GM23338 (cell line): Measurements from ENCODE around the gene TANC2. TPM values are rescaled to one million over a fixed set of nuclear protein-coding genes. Genes with fewer than 3 reads are reported as not detected.

Experiments used
- ATAC-seq: fragments of 200-7000 bp; cut with Tn5 transposase; 3 replicates; pipeline ENCODE4 v1.9.1; 2020
- DNase-seq: peaks from one replicate; pipeline ENCODE4 v3.0.0-alpha.2; 2015; ENCODE audit warnings: low spot score
- H2AFZ ChIP-seq: fragments of 200-600 bp; sonication (generic); 2 replicates; pipeline ENCODE4 v1.8.0; 2016; ENCODE audit warnings: antibody characterized with exemption, mild to moderate bottlenecking, moderate library complexity
- H3F3A ChIP-seq: fragments of 200-600 bp; sonication (generic); replicated peaks from 2 replicates; pipeline ENCODE4 v1.8.0; 2017; ENCODE audit warnings: antibody characterized with exemption, mixed run types, low read depth
- H3K27ac ChIP-seq: fragments of 200-600 bp; sonication (generic); 2 replicates; pipeline ENCODE4 v1.6.1; 2016; ENCODE audit warnings: low read depth
- H3K27me3 ChIP-seq: fragments of 200-600 bp; sonication (generic); 2 replicates; pipeline ENCODE4 v1.8.0; 2016; ENCODE audit warnings: mild to moderate bottlenecking, mixed run types, moderate library complexity; ENCODE audit not compliant: insufficient read depth
- H3K36me3 ChIP-seq: fragments of 200-600 bp; sonication (generic); 2 replicates; pipeline ENCODE4 v1.8.0; 2016; ENCODE audit warnings: mild to moderate bottlenecking; ENCODE audit not compliant: insufficient read depth
- H3K4me1 ChIP-seq: fragments of 200-600 bp; sonication (generic); 2 replicates; pipeline ENCODE4 v1.8.0; 2016; ENCODE audit warnings: mild to moderate bottlenecking, moderate library complexity; ENCODE audit not compliant: insufficient read depth
- H3K4me2 ChIP-seq: fragments of 200-600 bp; sonication (generic); 2 replicates; pipeline ENCODE4 v1.7.1; 2017; ENCODE audit warnings: mixed run types
- H3K4me3 ChIP-seq: fragments of 200-600 bp; sonication (generic); 2 replicates; pipeline ENCODE4 v1.6.1; 2016; ENCODE audit warnings: mixed run types
- H3K79me2 ChIP-seq: fragments of 200-600 bp; sonication (generic); replicated peaks from 2 replicates; pipeline ENCODE4 v1.8.0; 2017; ENCODE audit warnings: mild to moderate bottlenecking; ENCODE audit not compliant: insufficient read depth
- H3K9me2 ChIP-seq: fragments of 200-600 bp; sonication (generic); 2 replicates; pipeline ENCODE4 v1.8.0; 2017; ENCODE audit not compliant: insufficient read depth
- H4K20me1 ChIP-seq: fragments of 200-600 bp; sonication (generic); replicated peaks from 2 replicates; pipeline ENCODE4 v1.8.0; 2017; ENCODE audit warnings: mild to moderate bottlenecking; ENCODE audit not compliant: insufficient read depth
- H3K27ac Mint-ChIP-seq: 2 replicates; pipeline ENCODE4 v1.8.0; 2020; ENCODE audit warnings: inconsistent platforms, mild to moderate bottlenecking, moderate library complexity, mixed read lengths
- H3K27me3 Mint-ChIP-seq: 3 replicates; pipeline ENCODE4 v1.8.0; 2022; ENCODE audit warnings: low read depth, mild to moderate bottlenecking, moderate library complexity, mixed read lengths, inconsistent platforms; ENCODE audit not compliant: insufficient read depth, poor library complexity
- H3K36me3 Mint-ChIP-seq: 3 replicates; pipeline ENCODE4 v1.8.0; 2021; ENCODE audit warnings: low read depth, mild to moderate bottlenecking, inconsistent platforms, moderate library complexity, mixed read lengths
- H3K4me1 Mint-ChIP-seq: 3 replicates; pipeline ENCODE4 v1.8.0; 2020; ENCODE audit warnings: mild to moderate bottlenecking, inconsistent platforms, mixed read lengths
- H3K4me3 Mint-ChIP-seq: 3 replicates; pipeline ENCODE4 v1.8.0; 2021; ENCODE audit warnings: moderate library complexity, mild to moderate bottlenecking, inconsistent platforms, mixed read lengths
- H3K9me3 Mint-ChIP-seq: 3 replicates; pipeline ENCODE4 v1.8.0; 2020; ENCODE audit warnings: moderate library complexity, mild to moderate bottlenecking, inconsistent platforms, mixed read lengths
- EZH2 ChIP-seq: fragments of 200-600 bp; sonication (generic); IDR thresholded peaks from one replicate; pipeline ENCODE4 v1.8.0; 2017; ENCODE audit warnings: antibody characterized with exemption, mild to moderate bottlenecking, low read depth; ENCODE audit not compliant: unreplicated experiment
- EZH2phosphoT487 ChIP-seq: fragments of 200-600 bp; sonication (generic); IDR thresholded peaks from one replicate; pipeline ENCODE4 v1.8.1; 2018; ENCODE audit warnings: antibody characterized with exemption; ENCODE audit not compliant: unreplicated experiment
- JUNB ChIP-seq: IDR thresholded peaks from one replicate; pipeline ENCODE4 v1.6.1; 2016; ENCODE audit warnings: antibody characterized with exemption; ENCODE audit not compliant: unreplicated experiment
- POLR2AphosphoS5 ChIP-seq: IDR thresholded peaks from 2 replicates; pipeline ENCODE4 v1.6.1; 2016; ENCODE audit warnings: antibody characterized with exemption, low read depth
- STAT1 ChIP-seq: IDR thresholded peaks from one replicate; pipeline ENCODE4 v1.6.1; 2016; ENCODE audit warnings: antibody characterized with exemption; ENCODE audit not compliant: unreplicated experiment
- ZNF114 ChIP-seq: fragments of 250-450 bp; sonication (Bioruptor Pico); IDR thresholded peaks from 2 replicates; pipeline ENCODE4 v1.5.0; 2020; ENCODE audit warnings: mild to moderate bottlenecking, moderate library complexity
- ZNF331 ChIP-seq: fragments of 250-450 bp; sonication (Bioruptor Pico); IDR thresholded peaks from 2 replicates; pipeline ENCODE4 v1.5.0; 2020; ENCODE audit warnings: low read depth, mild to moderate bottlenecking, moderate library complexity
- polyA plus RNA-seq: library from polyadenylated mRNA; unstranded; fragments of >200 nt; fragmentation: Nextera tagmentation; extraction: Ambion mirVana; gene quantifications from 2 replicates; pipeline ENCODE4 v1.2.1, GENCODE V29; 2016
- total RNA-seq: library from RNA; depleted of rRNA; stranded (reverse); fragments of >200 nt; shearing (Covaris generic); gene quantifications from 2 replicates; pipeline ENCODE4 v1.2.3, GENCODE V29; 2014
- TF ChIP-seq, protein P1 (sequence below), 2 experiments: fragments of 200-600 bp in 1 of 2; sonication (generic) in 1 of 2; conservative IDR thresholded peaks; 2 replicates each; pipeline versions ENCODE4 v1.5.1 to v1.6.1; 2016 to 2017; ENCODE audit warnings: antibody characterized with exemption in 2 of 2, low read depth in 2 of 2, mild to moderate bottlenecking in 2 of 2, moderate library complexity in 1 of 2
- TF ChIP-seq, protein P2 (sequence below): fragments of 250-450 bp; sonication (Bioruptor Pico); IDR thresholded peaks from 2 replicates; pipeline ENCODE4 v1.5.0; 2020; ENCODE audit warnings: mild to moderate bottlenecking, moderate library complexity
- TF ChIP-seq, protein P3 (sequence below): IDR thresholded peaks from one replicate; pipeline ENCODE4 v1.6.1; 2018; ENCODE audit warnings: antibody characterized with exemption; ENCODE audit not compliant: unreplicated experiment
- TF ChIP-seq, protein P4 (sequence below): IDR thresholded peaks from 2 replicates; pipeline ENCODE4 v1.6.1; 2016; ENCODE audit warnings: antibody characterized with exemption

The TANC2 gene
- total and polyA plus RNA-seq, 2 experiments from 2014 or later, result 1.7 to 5.9 TPM

DNA sequence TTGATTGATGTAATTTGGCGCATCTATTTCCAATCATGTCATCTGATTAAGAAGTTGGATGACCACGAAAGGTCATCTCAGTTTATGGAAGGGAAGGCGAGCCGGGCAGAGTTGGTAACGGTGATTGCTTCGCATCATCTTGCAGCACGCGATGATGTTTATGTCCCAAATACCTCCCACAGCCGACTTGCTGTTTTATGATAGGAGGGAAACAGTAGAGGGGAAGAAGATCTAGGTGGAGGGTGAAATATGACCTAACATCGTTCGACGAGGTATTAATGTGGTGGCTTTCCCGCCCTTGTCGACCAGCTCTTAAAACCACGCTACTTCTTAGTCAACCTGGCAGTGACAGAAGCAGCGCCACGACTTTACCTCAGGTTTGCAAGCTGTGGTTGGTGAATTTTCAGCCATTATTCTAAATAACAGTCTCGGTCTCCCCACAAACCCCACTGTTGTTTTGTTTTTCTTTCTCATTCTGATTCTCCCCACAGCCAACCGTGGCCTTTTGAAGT is 805 bp upstream of the TANC2 start:
- TF ChIP-seq JUNB (no peak), EZH2phosphoT487 (no peak), ZNF331 (no peak), POLR2AphosphoS5 (no peak), EZH2 (no peak), ZNF114 (CRISPR knock-in tag) (no peak), STAT1 (no peak)
- TF ChIP-seq, protein P1, sequence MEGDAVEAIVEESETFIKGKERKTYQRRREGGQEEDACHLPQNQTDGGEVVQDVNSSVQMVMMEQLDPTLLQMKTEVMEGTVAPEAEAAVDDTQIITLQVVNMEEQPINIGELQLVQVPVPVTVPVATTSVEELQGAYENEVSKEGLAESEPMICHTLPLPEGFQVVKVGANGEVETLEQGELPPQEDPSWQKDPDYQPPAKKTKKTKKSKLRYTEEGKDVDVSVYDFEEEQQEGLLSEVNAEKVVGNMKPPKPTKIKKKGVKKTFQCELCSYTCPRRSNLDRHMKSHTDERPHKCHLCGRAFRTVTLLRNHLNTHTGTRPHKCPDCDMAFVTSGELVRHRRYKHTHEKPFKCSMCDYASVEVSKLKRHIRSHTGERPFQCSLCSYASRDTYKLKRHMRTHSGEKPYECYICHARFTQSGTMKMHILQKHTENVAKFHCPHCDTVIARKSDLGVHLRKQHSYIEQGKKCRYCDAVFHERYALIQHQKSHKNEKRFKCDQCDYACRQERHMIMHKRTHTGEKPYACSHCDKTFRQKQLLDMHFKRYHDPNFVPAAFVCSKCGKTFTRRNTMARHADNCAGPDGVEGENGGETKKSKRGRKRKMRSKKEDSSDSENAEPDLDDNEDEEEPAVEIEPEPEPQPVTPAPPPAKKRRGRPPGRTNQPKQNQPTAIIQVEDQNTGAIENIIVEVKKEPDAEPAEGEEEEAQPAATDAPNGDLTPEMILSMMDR (conservative IDR thresholded peaks at IDR 0.05; ENCODE audit: low read depth in 2 of 2), result no peak
- TF ChIP-seq, protein P2, sequence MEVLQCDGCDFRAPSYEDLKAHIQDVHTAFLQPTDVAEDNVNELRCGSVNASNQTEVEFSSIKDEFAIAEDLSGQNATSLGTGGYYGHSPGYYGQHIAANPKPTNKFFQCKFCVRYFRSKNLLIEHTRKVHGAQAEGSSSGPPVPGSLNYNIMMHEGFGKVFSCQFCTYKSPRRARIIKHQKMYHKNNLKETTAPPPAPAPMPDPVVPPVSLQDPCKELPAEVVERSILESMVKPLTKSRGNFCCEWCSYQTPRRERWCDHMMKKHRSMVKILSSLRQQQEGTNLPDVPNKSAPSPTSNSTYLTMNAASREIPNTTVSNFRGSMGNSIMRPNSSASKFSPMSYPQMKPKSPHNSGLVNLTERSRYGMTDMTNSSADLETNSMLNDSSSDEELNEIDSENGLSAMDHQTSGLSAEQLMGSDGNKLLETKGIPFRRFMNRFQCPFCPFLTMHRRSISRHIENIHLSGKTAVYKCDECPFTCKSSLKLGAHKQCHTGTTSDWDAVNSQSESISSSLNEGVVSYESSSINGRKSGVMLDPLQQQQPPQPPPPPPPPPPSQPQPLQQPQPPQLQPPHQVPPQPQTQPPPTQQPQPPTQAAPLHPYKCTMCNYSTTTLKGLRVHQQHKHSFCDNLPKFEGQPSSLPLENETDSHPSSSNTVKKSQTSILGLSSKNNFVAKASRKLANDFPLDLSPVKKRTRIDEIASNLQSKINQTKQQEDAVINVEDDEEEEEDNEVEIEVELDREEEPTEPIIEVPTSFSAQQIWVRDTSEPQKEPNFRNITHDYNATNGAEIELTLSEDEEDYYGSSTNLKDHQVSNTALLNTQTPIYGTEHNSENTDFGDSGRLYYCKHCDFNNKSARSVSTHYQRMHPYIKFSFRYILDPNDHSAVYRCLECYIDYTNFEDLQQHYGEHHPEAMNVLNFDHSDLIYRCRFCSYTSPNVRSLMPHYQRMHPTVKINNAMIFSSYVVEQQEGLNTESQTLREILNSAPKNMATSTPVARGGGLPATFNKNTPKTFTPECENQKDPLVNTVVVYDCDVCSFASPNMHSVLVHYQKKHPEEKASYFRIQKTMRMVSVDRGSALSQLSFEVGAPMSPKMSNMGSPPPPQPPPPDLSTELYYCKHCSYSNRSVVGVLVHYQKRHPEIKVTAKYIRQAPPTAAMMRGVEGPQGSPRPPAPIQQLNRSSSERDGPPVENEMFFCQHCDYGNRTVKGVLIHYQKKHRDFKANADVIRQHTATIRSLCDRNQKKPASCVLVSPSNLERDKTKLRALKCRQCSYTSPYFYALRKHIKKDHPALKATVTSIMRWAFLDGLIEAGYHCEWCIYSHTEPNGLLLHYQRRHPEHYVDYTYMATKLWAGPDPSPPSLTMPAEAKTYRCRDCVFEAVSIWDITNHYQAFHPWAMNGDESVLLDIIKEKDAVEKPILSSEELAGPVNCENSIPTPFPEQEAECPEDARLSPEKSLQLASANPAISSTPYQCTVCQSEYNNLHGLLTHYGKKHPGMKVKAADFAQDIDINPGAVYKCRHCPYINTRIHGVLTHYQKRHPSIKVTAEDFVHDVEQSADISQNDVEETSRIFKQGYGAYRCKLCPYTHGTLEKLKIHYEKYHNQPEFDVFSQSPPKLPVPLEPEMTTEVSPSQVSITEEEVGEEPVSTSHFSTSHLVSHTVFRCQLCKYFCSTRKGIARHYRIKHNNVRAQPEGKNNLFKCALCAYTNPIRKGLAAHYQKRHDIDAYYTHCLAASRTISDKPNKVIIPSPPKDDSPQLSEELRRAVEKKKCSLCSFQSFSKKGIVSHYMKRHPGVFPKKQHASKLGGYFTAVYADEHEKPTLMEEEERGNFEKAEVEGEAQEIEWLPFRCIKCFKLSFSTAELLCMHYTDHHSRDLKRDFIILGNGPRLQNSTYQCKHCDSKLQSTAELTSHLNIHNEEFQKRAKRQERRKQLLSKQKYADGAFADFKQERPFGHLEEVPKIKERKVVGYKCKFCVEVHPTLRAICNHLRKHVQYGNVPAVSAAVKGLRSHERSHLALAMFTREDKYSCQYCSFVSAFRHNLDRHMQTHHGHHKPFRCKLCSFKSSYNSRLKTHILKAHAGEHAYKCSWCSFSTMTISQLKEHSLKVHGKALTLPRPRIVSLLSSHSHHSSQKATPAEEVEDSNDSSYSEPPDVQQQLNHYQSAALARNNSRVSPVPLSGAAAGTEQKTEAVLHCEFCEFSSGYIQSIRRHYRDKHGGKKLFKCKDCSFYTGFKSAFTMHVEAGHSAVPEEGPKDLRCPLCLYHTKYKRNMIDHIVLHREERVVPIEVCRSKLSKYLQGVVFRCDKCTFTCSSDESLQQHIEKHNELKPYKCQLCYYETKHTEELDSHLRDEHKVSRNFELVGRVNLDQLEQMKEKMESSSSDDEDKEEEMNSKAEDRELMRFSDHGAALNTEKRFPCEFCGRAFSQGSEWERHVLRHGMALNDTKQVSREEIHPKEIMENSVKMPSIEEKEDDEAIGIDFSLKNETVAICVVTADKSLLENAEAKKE (CRISPR knock-in tag), result no peak
- TF ChIP-seq, protein P3, sequence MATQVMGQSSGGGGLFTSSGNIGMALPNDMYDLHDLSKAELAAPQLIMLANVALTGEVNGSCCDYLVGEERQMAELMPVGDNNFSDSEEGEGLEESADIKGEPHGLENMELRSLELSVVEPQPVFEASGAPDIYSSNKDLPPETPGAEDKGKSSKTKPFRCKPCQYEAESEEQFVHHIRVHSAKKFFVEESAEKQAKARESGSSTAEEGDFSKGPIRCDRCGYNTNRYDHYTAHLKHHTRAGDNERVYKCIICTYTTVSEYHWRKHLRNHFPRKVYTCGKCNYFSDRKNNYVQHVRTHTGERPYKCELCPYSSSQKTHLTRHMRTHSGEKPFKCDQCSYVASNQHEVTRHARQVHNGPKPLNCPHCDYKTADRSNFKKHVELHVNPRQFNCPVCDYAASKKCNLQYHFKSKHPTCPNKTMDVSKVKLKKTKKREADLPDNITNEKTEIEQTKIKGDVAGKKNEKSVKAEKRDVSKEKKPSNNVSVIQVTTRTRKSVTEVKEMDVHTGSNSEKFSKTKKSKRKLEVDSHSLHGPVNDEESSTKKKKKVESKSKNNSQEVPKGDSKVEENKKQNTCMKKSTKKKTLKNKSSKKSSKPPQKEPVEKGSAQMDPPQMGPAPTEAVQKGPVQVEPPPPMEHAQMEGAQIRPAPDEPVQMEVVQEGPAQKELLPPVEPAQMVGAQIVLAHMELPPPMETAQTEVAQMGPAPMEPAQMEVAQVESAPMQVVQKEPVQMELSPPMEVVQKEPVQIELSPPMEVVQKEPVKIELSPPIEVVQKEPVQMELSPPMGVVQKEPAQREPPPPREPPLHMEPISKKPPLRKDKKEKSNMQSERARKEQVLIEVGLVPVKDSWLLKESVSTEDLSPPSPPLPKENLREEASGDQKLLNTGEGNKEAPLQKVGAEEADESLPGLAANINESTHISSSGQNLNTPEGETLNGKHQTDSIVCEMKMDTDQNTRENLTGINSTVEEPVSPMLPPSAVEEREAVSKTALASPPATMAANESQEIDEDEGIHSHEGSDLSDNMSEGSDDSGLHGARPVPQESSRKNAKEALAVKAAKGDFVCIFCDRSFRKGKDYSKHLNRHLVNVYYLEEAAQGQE, result no peak
- TF ChIP-seq, protein P4, sequence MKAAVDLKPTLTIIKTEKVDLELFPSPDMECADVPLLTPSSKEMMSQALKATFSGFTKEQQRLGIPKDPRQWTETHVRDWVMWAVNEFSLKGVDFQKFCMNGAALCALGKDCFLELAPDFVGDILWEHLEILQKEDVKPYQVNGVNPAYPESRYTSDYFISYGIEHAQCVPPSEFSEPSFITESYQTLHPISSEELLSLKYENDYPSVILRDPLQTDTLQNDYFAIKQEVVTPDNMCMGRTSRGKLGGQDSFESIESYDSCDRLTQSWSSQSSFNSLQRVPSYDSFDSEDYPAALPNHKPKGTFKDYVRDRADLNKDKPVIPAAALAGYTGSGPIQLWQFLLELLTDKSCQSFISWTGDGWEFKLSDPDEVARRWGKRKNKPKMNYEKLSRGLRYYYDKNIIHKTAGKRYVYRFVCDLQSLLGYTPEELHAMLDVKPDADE, result no peak
- no peak overlapping the region for H3K27ac Mint-ChIP-seq
- peaks cover 20% of the 10 kb centered on the region for H3K27me3 Mint-ChIP-seq
- Histone ChIP-seq H3K9me2 (no peaks in the 10 kb centered on the region), H3K36me3 (no peaks in the 10 kb centered on the region), H3K4me1 (peaks cover 17% of the 10 kb centered on the region), H3K79me2 (no peaks in the 10 kb centered on the region; the same call in none of the 2 replicates), H4K20me1 (no peaks in the 10 kb centered on the region; the same call in 1 of the 2 replicates), H2AFZ (peak overlapping the region; percentile 94), H3K4me2 (peak overlapping the region; percentile 91), H3K27ac (no peak overlapping the region), H3K27me3 (peaks cover 36% of the 10 kb centered on the region), H3F3A (0 out of 2 replicates have a peak, but pooled peaks cover 3% of the 10 kb centered on the region), H3K4me3 (peak overlapping the region; percentile 54)
- H3K36me3 Mint-ChIP-seq, result no peaks in the 10 kb centered on the region
- peaks cover 27% of the 10 kb centered on the region for H3K4me1 Mint-ChIP-seq
- ATAC-seq (no peak), DNase-seq (peak; percentile 18)
- peak overlapping the region; percentile 92 for H3K4me3 Mint-ChIP-seq
- H3K9me3 Mint-ChIP-seq, result no peaks in the 10 kb centered on the region
